ACC112 (cell line): ENCODE results near the gene WASHC2A.
A peak's percentile ranks its signal among the peaks of the same experiment; 100 is the strongest.
"Not testable (repeated sequence)": the region's sequence is repeated elsewhere in the genome, so short reads cannot be mapped to it uniquely, and the experiment has no call there.

Source experiments
- H2AFZ ChIP-seq: fragments of 200-600 bp; sonication (generic); one replicate; pipeline ENCODE4 v1.6.0; 2017; ENCODE audit warnings: antibody characterized with exemption, low read length; ENCODE audit not compliant: unreplicated experiment
- H3K27ac ChIP-seq: fragments of 200-600 bp; sonication (generic); 2 replicates; pipeline ENCODE4 v1.5.1; 2014; ENCODE audit warnings: low read depth, mild to moderate bottlenecking, antibody characterized with exemption, low read length, moderate library complexity
- H3K27me3 ChIP-seq: fragments of 200-600 bp; sonication (generic); 2 replicates; pipeline ENCODE4 v1.6.1; 2014; ENCODE audit warnings: mild to moderate bottlenecking, antibody characterized with exemption, low read length, moderate library complexity, mixed read lengths; ENCODE audit not compliant: insufficient read depth
- H3K36me3 ChIP-seq: fragments of 200-600 bp; sonication (generic); 2 replicates; pipeline ENCODE4 v1.6.1; 2016; ENCODE audit warnings: mild to moderate bottlenecking, antibody characterized with exemption, low read length, moderate library complexity, mixed read lengths; ENCODE audit not compliant: insufficient read depth
- H3K4me1 ChIP-seq: fragments of 200-600 bp; sonication (generic); one replicate; pipeline ENCODE4 v1.6.1; 2016; ENCODE audit warnings: low read length, mixed read lengths; ENCODE audit not compliant: insufficient read depth, unreplicated experiment, control insufficient read depth
- H3K4me3 ChIP-seq: fragments of 200-600 bp; sonication (generic); 2 replicates; pipeline ENCODE4 v1.5.1; 2014; ENCODE audit warnings: mild to moderate bottlenecking, low read depth, low read length
- H3K79me2 ChIP-seq: fragments of 200-600 bp; sonication (generic); one replicate; pipeline ENCODE4 v1.6.0; 2016; ENCODE audit warnings: low read length; ENCODE audit not compliant: control insufficient read depth, unreplicated experiment, insufficient read depth

The WASHC2A gene

DNA sequence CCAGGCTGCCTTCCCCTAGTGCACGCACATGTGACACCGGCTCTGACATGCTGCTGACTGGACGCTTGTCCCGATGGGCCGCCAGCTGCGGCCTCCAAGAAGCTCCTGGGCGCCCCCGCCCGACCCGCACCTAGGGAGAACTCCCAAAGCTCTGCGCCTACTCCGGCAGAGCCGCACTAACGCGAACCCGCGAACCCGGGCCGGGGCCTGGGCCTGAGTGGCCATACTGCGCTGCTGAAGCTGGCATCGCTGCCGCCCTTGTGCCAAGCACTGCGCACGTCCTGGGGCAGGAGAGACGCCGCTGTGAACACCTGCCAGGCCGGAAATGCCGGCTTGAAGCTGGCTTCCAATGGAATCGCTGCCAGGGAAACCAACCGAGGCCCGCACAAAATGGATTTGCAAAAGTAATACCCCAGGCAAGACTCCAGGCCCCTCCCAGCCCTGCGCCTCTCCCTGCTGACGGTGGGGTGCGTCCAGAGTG, 85.1 kb downstream of the WASHC2A start:
- Histone ChIP-seq H3K27me3 (peaks cover 9% of the 10 kb centered on the region; the same call in 1 of the 2 replicates), H3K36me3 (no peaks in the 10 kb centered on the region), H2AFZ (no peak overlapping the region), H3K4me1 (no peaks in the 10 kb centered on the region), H3K27ac (no peak overlapping the region), H3K79me2 (no peaks in the 10 kb centered on the region), H3K4me3 (no peak overlapping the region)

DNA sequence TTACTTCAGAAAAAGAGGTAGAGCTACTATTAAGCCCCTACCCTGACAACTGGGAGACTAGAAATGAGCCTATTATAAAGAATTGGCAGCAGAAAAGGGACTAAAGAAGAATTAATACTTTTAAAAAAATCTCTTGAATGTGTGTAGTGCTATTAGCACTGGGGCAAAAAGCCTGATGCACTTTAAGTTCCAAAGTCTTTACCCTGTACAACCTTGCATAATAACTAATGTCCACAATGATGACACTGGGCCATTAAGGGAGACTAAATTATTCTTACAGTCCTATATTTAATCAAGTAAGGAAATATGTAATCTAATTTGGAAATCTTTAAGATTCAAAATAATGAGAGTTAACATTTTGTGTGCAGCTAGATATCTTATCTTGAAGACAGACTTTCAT, 90.1 kb downstream of the WASHC2A start:
- not testable (repeated sequence) for H2AFZ ChIP-seq, H3K27me3 ChIP-seq, H3K36me3 ChIP-seq, H3K4me3 ChIP-seq, H3K27ac ChIP-seq, H3K4me1 ChIP-seq, H3K79me2 ChIP-seq

DNA sequence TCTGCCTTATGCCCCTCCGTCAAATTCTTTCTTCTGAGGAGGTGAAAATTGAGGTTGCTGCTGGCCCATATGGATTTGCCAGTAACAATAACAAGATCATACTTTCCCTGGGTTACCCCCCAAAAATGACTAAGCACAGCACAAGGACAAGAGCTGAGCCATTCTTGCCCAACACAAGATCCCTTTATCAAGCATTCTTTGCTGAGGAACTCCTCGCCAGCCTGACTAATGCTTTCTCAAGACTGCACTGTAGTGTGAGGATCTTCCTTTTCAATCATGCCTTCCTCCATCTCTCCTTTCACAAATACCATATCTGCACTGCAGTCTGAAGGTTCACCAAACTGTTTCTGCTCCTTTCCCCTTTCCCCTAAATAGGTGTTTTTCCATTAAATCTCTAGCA, 92.1 kb downstream of the WASHC2A start:
- not testable (repeated sequence) for H3K36me3 ChIP-seq, H2AFZ ChIP-seq, H3K4me1 ChIP-seq, H3K27ac ChIP-seq, H3K79me2 ChIP-seq, H3K27me3 ChIP-seq, H3K4me3 ChIP-seq

DNA sequence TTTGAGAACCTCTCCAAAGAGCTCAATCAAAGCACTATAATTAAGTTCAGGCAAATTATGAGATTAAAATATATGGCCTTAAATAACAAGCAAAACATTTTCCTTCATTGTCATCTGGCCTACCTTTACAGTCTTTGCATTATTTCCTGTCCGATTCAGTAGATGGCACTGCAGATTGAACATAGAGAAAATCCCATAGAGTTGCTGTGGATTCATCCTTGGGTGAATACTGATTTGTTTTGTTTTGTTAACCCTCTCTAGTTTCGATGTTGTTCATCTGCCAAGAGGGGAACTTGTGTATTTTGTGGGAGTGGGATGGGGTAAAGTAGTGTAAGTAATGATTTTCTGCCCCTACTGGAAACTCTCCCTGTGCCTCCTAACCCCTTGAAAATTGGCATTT, 97.3 kb downstream of the WASHC2A start:
- not testable (repeated sequence) for H2AFZ ChIP-seq, H3K4me3 ChIP-seq, H3K4me1 ChIP-seq, H3K36me3 ChIP-seq, H3K27me3 ChIP-seq, H3K79me2 ChIP-seq, H3K27ac ChIP-seq

DNA sequence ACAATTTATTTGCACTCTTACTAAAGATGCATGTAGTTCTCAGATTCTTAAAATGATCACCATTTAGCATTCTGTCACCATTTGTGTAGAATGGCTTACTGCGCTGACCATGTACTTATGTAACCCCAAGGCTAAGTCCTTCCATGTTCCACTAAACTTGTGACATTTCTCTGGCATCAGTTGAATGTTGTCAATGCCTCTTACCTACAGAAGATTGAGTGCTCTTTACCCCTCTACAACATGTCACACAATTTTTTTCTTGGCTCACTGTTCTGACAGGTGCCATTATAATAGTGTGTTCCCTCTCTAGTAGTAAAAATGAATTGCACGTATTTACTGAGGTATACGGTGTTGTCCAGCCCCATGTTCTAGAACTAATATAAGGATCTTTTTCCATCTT, 100.1 kb downstream of the WASHC2A start:
- H3K4me3 ChIP-seq, H3K79me2 ChIP-seq, H3K36me3 ChIP-seq, H3K27me3 ChIP-seq, H3K27ac ChIP-seq, H2AFZ ChIP-seq: not testable (repeated sequence)
- peaks cover 11% of the 10 kb centered on the region for H3K4me1 ChIP-seq

DNA sequence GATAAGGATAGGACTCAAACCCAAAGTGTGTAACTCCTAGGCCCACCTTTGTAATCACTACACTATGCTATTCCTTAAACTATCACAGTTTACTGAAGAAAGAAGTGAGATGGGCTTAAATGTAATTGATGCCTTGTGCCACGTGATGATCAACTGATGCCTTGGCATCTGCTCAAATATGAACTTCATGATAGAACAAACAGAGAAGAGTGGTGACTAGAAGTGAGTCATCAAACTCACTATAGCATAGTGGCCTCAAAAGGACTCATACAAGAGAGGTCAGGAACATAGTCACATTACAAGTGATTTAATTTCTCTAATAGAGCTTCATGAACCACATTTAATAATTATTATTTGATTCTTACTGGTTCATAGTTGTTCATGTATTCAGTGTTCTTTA, 101.8 kb downstream of the WASHC2A start:
- Histone ChIP-seq H3K27ac (peak overlapping the region; percentile 57; the same call in 1 of the 2 replicates), H3K4me1 (peaks cover 11% of the 10 kb centered on the region)
- H3K36me3 ChIP-seq, H3K4me3 ChIP-seq, H3K79me2 ChIP-seq, H3K27me3 ChIP-seq, H2AFZ ChIP-seq: not testable (repeated sequence)

DNA sequence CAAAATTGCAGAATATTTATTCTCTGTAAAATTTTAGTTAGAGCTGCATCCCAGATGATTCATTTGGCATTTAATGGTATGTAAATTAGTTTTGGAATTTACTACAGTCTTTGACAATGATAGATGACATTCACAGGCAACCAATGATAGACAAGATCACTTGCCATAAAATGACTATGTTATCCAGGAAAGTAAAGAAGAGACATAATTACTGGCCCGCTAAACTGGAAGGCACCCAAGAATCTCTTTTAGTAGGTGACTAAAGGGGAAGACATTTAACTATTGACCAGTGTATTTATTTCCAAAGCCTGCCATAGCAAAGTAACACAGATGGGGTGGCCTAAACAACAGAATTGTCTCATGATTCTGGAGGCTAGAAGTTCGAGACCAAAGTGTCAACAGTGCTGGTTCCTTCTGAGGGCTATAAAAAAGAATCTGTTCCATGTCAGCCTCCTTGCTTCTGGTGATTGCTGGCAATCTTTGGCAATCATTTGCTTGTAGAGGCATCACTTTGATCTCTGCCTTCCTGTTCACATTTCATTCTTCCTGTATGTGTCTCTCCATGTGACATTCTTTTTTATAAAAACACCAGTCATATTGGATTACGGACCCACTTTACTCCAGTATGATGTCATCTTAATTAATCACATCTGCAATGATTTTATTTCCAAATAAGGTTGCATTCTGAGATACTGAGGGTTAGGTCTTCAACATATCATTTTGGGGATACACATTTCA, 107.2 kb downstream of the WASHC2A start:
- not testable (repeated sequence) for H3K36me3 ChIP-seq, H3K4me1 ChIP-seq, H3K4me3 ChIP-seq, H3K27me3 ChIP-seq, H2AFZ ChIP-seq, H3K79me2 ChIP-seq
- peak overlapping the region; percentile 64 for H3K27ac ChIP-seq
